Neural crest cell (in vitro differentiated cells): Measurements from ENCODE around the gene MORF4L2. TPM values are rescaled to one million over a fixed set of nuclear protein-coding genes. Genes with fewer than 3 reads are reported as not detected.
A peak's percentile ranks its signal among the peaks of the same experiment; 100 is the strongest.
"Not testable (repeated sequence)": the region's sequence is repeated elsewhere in the genome, so short reads cannot be mapped to it uniquely, and the experiment has no call there.

Experiments
- DNase-seq: peaks from one replicate; pipeline ENCODE4 v3.0.0; 2021; ENCODE audit warnings: low read depth, mixed read lengths, low spot score
- H3K27ac Mint-ChIP-seq: one replicate; pipeline ENCODE4 v1.8.0; 2021; ENCODE audit warnings: mild to moderate bottlenecking, mixed read lengths; ENCODE audit not compliant: unreplicated experiment
- H3K27me3 Mint-ChIP-seq: 2 replicates; pipeline ENCODE4 v1.8.0; 2021; ENCODE audit warnings: low read depth, mild to moderate bottlenecking, mixed read lengths
- H3K36me3 Mint-ChIP-seq: 2 replicates; pipeline ENCODE4 v1.8.0; 2021; ENCODE audit warnings: low read depth, mild to moderate bottlenecking, mixed read lengths
- H3K4me1 Mint-ChIP-seq: 2 replicates; pipeline ENCODE4 v1.8.0; 2021; ENCODE audit warnings: mixed read lengths
- H3K4me3 Mint-ChIP-seq: one replicate; pipeline ENCODE4 v1.8.0; 2021; ENCODE audit warnings: mild to moderate bottlenecking, mixed read lengths
- H3K9me3 Mint-ChIP-seq: 2 replicates; pipeline ENCODE4 v1.8.0; 2021; ENCODE audit warnings: mixed read lengths
- CTCF ChIP-seq: fragments of 200-600 bp; sonication (generic); conservative IDR thresholded peaks from 2 replicates; pipeline ENCODE4 v1.5.0; 2021; ENCODE audit warnings: antibody characterized with exemption, mild to moderate bottlenecking
- total RNA-seq: library from RNA; stranded (reverse); gene quantifications from 2 replicates; pipeline ENCODE4 v1.2.1, GENCODE V29; 2021

Gene MORF4L2
- total RNA-seq, 1 donor from 2014 or later = 412 TPM

DNA sequence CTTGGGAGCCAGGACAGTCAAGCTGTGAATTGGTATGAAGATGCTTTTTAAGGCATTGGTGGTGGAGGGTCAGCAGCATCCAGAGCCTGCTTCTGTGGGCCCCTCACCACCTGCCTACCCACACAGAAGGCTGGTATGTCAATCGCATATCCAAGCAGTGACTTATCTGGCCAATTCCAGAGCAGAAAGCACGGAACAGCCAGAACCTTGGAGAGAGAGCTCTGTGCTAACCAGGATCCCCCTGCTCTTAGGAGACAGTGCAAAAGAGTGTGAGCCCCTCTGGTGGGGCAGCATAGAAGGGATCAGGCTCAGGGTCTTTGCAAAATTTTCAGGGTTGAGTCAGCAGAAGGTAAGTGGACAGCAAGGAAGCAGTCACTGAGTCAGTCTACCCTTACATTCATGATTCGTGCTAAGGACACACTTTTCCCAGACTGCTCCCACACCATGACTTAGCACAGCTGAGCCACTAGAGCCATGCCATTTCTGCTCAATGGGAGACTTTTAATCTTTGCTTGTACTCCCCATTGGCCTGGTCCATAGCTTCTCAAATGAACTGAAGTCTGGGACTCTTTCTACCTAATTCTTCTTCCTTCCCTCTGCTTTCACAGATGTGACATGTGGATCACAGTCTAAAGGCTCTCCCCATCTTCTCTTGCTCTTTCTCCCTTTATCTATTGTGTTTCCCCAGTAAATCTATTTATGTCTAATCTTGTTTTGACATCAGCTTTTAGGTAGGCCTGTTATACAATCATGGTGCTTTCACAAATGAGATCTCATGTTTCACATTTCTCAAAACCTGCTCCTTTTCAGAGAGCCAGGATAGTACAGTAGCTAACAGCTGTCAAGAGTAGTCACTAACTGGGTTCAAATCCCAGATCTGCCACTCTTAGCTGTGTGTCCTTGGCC lies 20.0 kb downstream of the MORF4L2 start:
- Mint-ChIP-seq H3K36me3 (no peaks in the 10 kb centered on the region), H3K27me3 (peaks cover 18% of the 10 kb centered on the region), H3K9me3 (no peaks in the 10 kb centered on the region), H3K4me1 (peaks cover 5% of the 10 kb centered on the region), H3K4me3 (no peak overlapping the region), H3K27ac (no peak overlapping the region)
- no peak for TF ChIP-seq CTCF
- DNase-seq = no peak

DNA sequence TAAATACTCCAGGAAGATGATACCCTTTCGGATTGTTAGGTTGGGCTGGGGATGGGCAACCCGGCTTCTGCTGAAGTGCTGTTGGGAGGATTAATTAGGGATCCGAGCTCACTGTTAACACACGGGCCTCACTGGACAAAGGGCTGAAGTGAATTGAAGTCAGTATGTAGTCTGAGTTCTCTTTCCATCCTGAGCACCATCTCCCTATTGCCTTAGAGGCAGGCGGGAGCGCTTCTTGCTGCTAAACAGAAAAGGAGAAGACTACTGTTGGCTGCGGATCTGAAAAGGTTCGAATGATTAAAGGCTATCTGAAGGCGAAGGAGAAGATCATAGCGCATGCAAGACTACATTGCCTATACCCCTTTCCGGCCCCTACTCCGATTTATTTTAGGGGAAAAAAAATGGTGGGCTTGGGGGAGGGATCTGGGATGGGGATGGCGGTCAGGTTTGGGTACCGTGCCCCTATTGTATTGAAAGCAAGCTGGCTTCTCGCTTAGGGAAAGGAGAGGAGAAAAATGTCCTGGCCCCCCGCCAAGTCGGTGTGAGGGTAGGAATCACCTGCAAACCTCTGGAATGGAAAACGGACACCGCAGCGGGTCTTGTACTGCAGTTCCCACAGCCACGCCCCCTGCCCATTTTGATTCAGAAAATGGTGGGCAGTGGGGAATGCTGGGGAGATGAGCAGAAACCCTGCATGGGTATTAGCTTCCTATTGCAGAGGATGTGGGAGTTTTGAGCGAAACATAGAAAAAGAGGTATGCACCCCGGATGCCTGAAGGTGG lies 22.3 kb downstream of the MORF4L2 start:
- Mint-ChIP-seq H3K27me3 (peaks cover 20% of the 10 kb centered on the region), H3K4me1 (peaks cover 5% of the 10 kb centered on the region), H3K4me3 (peak overlapping the region; percentile 16), H3K36me3 (no peaks in the 10 kb centered on the region), H3K9me3 (no peaks in the 10 kb centered on the region), H3K27ac (no peak overlapping the region)
- DNase-seq = no peak
- no peak for TF ChIP-seq CTCF

DNA sequence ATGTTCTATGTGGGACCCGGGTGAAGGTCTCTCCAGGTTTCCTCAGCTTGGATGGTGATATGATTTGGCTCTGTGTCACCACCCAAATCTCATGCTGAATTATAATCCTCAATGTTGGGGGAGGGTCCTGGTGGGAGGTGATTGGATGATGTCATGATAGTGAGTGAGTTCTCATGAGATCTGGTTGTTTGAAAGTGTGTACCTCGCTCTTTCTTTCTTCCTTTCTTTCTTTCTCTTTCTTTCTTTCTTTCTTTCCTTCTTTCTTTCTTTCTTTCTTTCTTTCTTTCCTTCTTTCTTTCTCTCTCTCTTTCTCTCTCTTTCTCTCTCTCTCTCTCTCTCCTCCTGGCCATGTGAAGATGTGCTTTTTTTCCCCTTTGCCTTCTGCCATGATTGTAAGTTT lies 27.0 kb downstream of the MORF4L2 start:
- not testable (repeated sequence) for H3K4me1 Mint-ChIP-seq, H3K36me3 Mint-ChIP-seq, H3K4me3 Mint-ChIP-seq, H3K9me3 Mint-ChIP-seq, H3K27ac Mint-ChIP-seq, DNase-seq
- H3K27me3 Mint-ChIP-seq = peaks cover 15% of the 10 kb centered on the region

- TF ChIP-seq CTCF = no peak
- no peak for DNase-seq
- H3K4me1 Mint-ChIP-seq = peaks cover 1% of the 10 kb centered on the region
- H3K9me3 Mint-ChIP-seq = peaks cover 6% of the 10 kb centered on the region
- no peak overlapping the region for H3K27ac Mint-ChIP-seq
- no peak overlapping the region for H3K4me3 Mint-ChIP-seq
- H3K27me3 Mint-ChIP-seq = peaks cover 9% of the 10 kb centered on the region
- no peaks in the 10 kb centered on the region for H3K36me3 Mint-ChIP-seq
Observed at GRCh38 chrX:103658681-103659433, 27.6 kb downstream of the MORF4L2 start.

- H3K4me3 Mint-ChIP-seq, DNase-seq, H3K36me3 Mint-ChIP-seq, H3K9me3 Mint-ChIP-seq, H3K4me1 Mint-ChIP-seq, H3K27me3 Mint-ChIP-seq: not testable (repeated sequence)
- H3K27ac Mint-ChIP-seq = peak overlapping the region; percentile 27
Observed at GRCh38 chrX:103657066-103657465, 29.4 kb downstream of the MORF4L2 start.

DNA sequence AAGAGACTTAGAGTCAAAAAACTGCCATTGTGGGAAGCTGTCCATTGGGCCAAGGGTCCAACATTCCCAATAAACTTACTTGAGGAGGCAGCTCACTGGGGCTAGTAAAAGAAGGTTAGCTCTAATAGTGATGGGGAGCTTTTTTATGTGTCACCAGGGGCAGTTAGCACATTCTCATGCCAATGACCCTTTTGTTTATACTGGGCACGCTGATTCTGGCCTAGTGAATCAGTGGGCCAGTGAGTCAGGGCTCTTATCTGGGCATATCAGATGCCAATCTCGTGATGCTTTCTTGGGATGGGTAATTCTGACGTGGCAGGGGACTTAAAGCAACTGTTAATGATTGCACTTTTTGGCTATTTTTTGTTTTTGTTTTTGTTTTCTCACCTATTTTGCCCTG lies 29.9 kb downstream of the MORF4L2 start:
- Mint-ChIP-seq H3K4me1 (no peaks in the 10 kb centered on the region), H3K27me3 (peaks cover 2% of the 10 kb centered on the region), H3K36me3 (no peaks in the 10 kb centered on the region), H3K4me3 (no peak overlapping the region), H3K9me3 (peaks cover 6% of the 10 kb centered on the region), H3K27ac (no peak overlapping the region)
- DNase-seq = no peak
- no peak for TF ChIP-seq CTCF

DNA sequence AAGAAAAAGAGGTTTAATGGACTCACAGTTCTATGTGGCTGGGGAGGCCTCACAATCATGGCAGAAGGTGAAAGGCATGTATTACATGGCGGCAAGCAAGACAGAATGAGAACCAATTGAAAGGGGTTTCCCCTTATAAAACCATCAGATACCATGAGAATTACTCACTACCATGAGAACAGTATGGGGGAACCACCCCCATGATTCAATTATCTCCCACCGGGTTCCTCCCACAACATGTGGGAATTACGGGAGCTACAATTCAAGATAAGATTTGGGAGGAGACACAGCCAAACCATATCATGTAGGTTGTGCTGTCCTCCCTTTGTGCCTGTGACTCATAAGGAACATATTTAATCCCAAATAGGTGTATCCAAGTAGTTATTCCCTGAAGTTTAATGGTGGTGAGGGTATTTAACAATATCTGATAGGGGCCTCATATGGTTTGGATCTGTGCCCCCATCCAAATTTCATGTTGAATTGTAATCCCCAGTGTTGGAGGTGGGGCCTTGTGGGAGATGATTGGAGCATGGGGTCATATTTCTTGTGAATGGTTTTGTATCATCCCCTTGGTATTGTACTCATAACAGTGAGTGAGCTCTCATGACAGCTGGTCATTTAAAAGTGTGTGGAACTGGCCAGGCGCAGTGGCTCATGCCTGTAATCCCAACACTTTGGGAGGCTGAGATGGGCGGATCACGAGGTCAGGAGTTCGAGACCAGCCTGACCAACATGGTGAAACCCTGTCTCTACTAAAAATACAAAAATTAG lies 31.1 kb downstream of the MORF4L2 start:
- DNase-seq, H3K27me3 Mint-ChIP-seq, H3K27ac Mint-ChIP-seq, H3K4me1 Mint-ChIP-seq, H3K9me3 Mint-ChIP-seq, H3K36me3 Mint-ChIP-seq, H3K4me3 Mint-ChIP-seq: not testable (repeated sequence)
